BJ (cell line): ENCODE results near the gene SMOC2. TPM values are rescaled to one million over a fixed set of nuclear protein-coding genes. Genes with fewer than 3 reads are reported as not detected.

Source experiments
- CTCF ChIA-PET: fragments of 350-600 bp; formaldehyde crosslinking; extraction: SDS; loops from one replicate; lab custom pipeline; 2021; ENCODE audit warnings: antibody characterized with exemption, inconsistent platforms; lab: Yijun Ruan, JAX
- POLR2A ChIA-PET: fragments of 300-600 bp; sonication (Branson Sonifier 250); formaldehyde crosslinking; extraction: SDS; loops from one replicate; lab custom pipeline; 2021; ENCODE audit warnings: antibody characterized with exemption; lab: Charles Lee
- DNase-seq: peaks from one replicate; pipeline ENCODE4 v3.0.0-alpha.2; 2011; ENCODE audit warnings: low read depth
- H3K27me3 ChIP-seq: 2 replicates; pipeline ENCODE4 v1.6.0; 2011; ENCODE audit warnings: low read length; ENCODE audit not compliant: control insufficient read depth, insufficient read depth
- H3K36me3 ChIP-seq: 2 replicates; pipeline ENCODE4 v1.5.1; 2011; ENCODE audit warnings: low read length; ENCODE audit not compliant: control insufficient read depth, insufficient read depth
- H3K4me3 ChIP-seq: 2 replicates; pipeline ENCODE4 v1.5.1; 2011; ENCODE audit warnings: low read depth, mild to moderate bottlenecking, control low read depth, low read length
- polyA plus RNA-seq: library from polyadenylated mRNA; depleted of rRNA; stranded (reverse); fragments of >200 nt; gene quantifications from 2 replicates; pipeline ENCODE4 v1.2.3, GENCODE V29; 2011
- TF ChIP-seq, protein P1 (sequence below): IDR thresholded peaks from 2 replicates; pipeline ENCODE4 v1.5.1; 2011; ENCODE audit warnings: low read depth, mild to moderate bottlenecking, control low read depth, inconsistent platforms, low read length, moderate library complexity; ENCODE audit not compliant: insufficient read depth

Gene SMOC2
- polyA plus RNA-seq, 1 experiment, result not detected

DNA sequence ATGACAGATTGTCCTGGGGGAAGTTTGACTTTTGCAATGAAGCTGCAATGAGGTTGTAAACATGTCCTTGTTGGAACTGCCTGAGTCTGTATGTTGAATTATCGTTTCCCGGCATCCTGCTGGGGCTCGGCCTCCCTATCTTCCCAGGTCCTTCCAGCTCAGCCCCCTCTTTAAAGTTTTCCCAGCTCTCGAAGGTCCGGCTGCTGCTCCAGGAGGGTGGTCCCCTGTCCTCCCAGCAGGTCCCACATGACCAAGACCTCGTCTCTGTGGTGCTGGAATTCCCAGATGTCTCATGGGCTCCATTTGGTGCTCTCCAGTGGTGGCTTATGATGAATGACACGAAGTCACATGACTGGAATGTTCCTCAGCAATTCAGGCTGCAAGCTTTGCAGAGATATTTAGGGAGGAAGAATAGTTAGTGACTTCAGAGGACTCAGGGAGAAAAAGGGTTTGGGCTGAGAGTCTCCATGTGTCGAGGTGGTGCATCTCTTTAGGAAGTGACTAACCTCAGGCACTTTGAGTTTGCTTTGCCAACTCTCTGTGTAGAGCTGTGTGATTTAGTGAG lies 21.4 kb downstream of the SMOC2 start:
- Histone ChIP-seq H3K27me3 (no peaks in the 10 kb centered on the region), H3K36me3 (no peaks in the 10 kb centered on the region), H3K4me3 (no peak overlapping the region)
- TF ChIP-seq, protein P1, sequence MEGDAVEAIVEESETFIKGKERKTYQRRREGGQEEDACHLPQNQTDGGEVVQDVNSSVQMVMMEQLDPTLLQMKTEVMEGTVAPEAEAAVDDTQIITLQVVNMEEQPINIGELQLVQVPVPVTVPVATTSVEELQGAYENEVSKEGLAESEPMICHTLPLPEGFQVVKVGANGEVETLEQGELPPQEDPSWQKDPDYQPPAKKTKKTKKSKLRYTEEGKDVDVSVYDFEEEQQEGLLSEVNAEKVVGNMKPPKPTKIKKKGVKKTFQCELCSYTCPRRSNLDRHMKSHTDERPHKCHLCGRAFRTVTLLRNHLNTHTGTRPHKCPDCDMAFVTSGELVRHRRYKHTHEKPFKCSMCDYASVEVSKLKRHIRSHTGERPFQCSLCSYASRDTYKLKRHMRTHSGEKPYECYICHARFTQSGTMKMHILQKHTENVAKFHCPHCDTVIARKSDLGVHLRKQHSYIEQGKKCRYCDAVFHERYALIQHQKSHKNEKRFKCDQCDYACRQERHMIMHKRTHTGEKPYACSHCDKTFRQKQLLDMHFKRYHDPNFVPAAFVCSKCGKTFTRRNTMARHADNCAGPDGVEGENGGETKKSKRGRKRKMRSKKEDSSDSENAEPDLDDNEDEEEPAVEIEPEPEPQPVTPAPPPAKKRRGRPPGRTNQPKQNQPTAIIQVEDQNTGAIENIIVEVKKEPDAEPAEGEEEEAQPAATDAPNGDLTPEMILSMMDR, result no peak
- CTCF ChIA-PET, result no interaction called here
- no peak for DNase-seq
- POLR2A ChIA-PET, result no interaction called here

DNA sequence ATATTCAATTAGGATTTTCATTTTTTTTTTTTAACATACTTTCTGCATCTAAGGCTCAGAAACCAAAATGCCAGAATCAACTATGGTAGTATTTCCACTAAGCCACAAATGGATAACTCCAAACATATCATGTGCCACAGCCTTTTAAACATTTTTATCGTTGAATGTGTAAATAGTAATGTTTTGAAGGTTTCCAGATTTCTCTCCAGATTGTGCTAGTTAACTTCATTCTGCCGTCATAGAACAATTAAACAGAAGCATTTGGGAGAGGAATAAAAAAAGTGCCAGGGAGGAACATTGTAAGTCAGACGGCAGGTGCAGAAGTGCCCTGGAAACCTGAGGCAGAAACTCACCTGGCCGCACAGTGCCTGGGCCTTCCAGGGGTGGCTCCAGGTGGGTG lies 23.6 kb downstream of the SMOC2 start:
- Histone ChIP-seq H3K4me3 (no peak overlapping the region), H3K36me3 (no peaks in the 10 kb centered on the region), H3K27me3 (no peaks in the 10 kb centered on the region)
- CTCF ChIA-PET, result no interaction called here
- POLR2A ChIA-PET, result no interaction called here
- TF ChIP-seq, protein P1, result no peak
- DNase-seq, result no peak

DNA sequence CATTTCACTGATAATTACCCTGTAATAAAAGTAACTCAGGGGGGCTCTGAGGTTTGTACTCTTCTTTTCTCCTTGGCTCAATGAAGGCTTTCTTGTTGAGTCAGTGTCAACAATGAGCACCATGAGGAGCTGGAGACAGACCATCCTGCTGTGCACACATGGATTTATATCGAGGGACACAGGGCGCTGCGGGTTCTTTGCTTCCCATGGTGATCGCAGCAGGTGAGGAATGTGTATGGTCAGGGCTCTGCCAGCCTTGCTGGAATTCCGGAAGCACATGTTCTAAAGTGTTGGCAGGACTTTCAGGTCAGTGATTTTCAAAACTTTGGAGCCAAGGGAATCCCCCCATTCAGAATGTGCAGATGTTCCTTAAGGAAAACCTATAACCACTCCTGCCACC lies 27.1 kb downstream of the SMOC2 start:
- TF ChIP-seq, protein P1, result no peak
- Histone ChIP-seq H3K4me3 (no peak overlapping the region), H3K27me3 (no peaks in the 10 kb centered on the region), H3K36me3 (no peaks in the 10 kb centered on the region)
- CTCF ChIA-PET, result no interaction called here
- POLR2A ChIA-PET, result no interaction called here
- no peak for DNase-seq

GRCh38 chr6:168469521-168469920 lies 28.5 kb downstream of the SMOC2 start:
- ChIA-PET CTCF (no interaction called here), POLR2A (no interaction called here)
- TF ChIP-seq, protein P1, result no peak
- no peaks in the 10 kb centered on the region for H3K36me3 ChIP-seq
- H3K27me3 ChIP-seq, result no peaks in the 10 kb centered on the region
- no peak overlapping the region for H3K4me3 ChIP-seq
- no peak for DNase-seq

- ChIA-PET POLR2A (no interaction called here), CTCF (no interaction called here)
- Histone ChIP-seq H3K36me3 (no peaks in the 10 kb centered on the region), H3K27me3 (no peaks in the 10 kb centered on the region), H3K4me3 (no peak overlapping the region)
- TF ChIP-seq, protein P1, result no peak
- no peak for DNase-seq
Observed at GRCh38 chr6:168469926-168470325, 28.9 kb downstream of the SMOC2 start.
